HepG2 (cell line): Measurements from ENCODE around the gene EPB41L2. TPM values are rescaled to one million over a fixed set of nuclear protein-coding genes. Genes with fewer than 3 reads are reported as not detected.

Experiments used
- AKNA ChIP-seq: sonication (generic); formaldehyde crosslinking; IDR thresholded peaks from 2 replicates; pipeline ENCODE4 v1.4.0; 2020; ENCODE audit warnings: missing genetic modification reagents, borderline replicate concordance
- BORCS8-MEF2B ChIP-seq: sonication (generic); formaldehyde crosslinking; IDR thresholded peaks from 2 replicates; pipeline ENCODE4 v1.8.0; 2022; ENCODE audit warnings: mild to moderate bottlenecking, missing genetic modification reagents
- CBX5 ChIP-seq: sonication (generic); formaldehyde crosslinking; IDR thresholded peaks from 2 replicates; pipeline ENCODE4 v1.4.0; 2020; ENCODE audit warnings: missing genetic modification reagents, borderline replicate concordance
- CENPBD1 ChIP-seq: sonication (generic); formaldehyde crosslinking; IDR thresholded peaks from 2 replicates; pipeline ENCODE4 v1.8.0; 2022; ENCODE audit warnings: missing genetic modification reagents, low read depth, mild to moderate bottlenecking, borderline replicate concordance
- DR1 ChIP-seq: sonication (generic); formaldehyde crosslinking; IDR thresholded peaks from 2 replicates; pipeline ENCODE4 v1.8.0; 2021; ENCODE audit warnings: mild to moderate bottlenecking, missing genetic modification reagents, inconsistent platforms
- DRAP1 ChIP-seq: IDR thresholded peaks from 2 replicates; pipeline ENCODE4 v1.6.1; 2016; ENCODE audit warnings: missing genetic modification reagents, missing compliant biosample characterization
- E2F1 ChIP-seq: sonication (generic); formaldehyde crosslinking; IDR thresholded peaks from 2 replicates; pipeline ENCODE4 v1.5.0; 2020; ENCODE audit warnings: missing genetic modification reagents
- ETV5 ChIP-seq: IDR thresholded peaks from 2 replicates; pipeline ENCODE4 v1.6.1; 2018; ENCODE audit warnings: missing biosample characterization, missing genetic modification reagents, inconsistent platforms, borderline replicate concordance
- FOXM1 ChIP-seq: sonication (generic); formaldehyde crosslinking; IDR thresholded peaks from 2 replicates; pipeline ENCODE4 v1.5.0; 2020; ENCODE audit warnings: missing genetic modification reagents
- HOXA5 ChIP-seq: sonication (generic); formaldehyde crosslinking; IDR thresholded peaks from 2 replicates; pipeline ENCODE4 v1.4.0; 2020; ENCODE audit warnings: missing genetic modification reagents
- JDP2 ChIP-seq: sonication (generic); formaldehyde crosslinking; IDR thresholded peaks from 2 replicates; pipeline ENCODE4 v1.8.1; 2022; ENCODE audit warnings: missing genetic modification reagents, borderline replicate concordance
- MLXIP ChIP-seq: sonication (generic); formaldehyde crosslinking; IDR thresholded peaks from 2 replicates; pipeline ENCODE4 v1.9.0; 2021; ENCODE audit warnings: missing genetic modification reagents, borderline replicate concordance
- NR2F2 ChIP-seq: IDR thresholded peaks from 2 replicates; pipeline ENCODE4 v1.6.1; 2012; ENCODE audit warnings: low read depth, inconsistent platforms, borderline replicate concordance
- PCBP2 ChIP-seq: fragments of 200-400 bp; formaldehyde crosslinking; optimal IDR thresholded peaks from 2 replicates; pipeline ENCODE3; 2018; ENCODE audit warnings: low read length, low read depth; ENCODE audit not compliant: poor library complexity, severe bottlenecking
- SIN3B ChIP-seq: fragments of 150-350 bp; IDR thresholded peaks from 2 replicates; pipeline ENCODE4 v1.6.1; 2014; ENCODE audit warnings: low read length
- TARDBP ChIP-seq: sonication (generic); formaldehyde crosslinking; IDR thresholded peaks from 2 replicates; pipeline ENCODE4 v1.8.0; 2022; ENCODE audit warnings: mild to moderate bottlenecking, missing genetic modification reagents
- YEATS2 ChIP-seq: sonication (generic); formaldehyde crosslinking; IDR thresholded peaks from 2 replicates; pipeline ENCODE4 v1.4.0; 2020; ENCODE audit warnings: missing genetic modification reagents, borderline replicate concordance
- ZNF160 ChIP-seq: sonication (generic); formaldehyde crosslinking; IDR thresholded peaks from 2 replicates; pipeline ENCODE4 v1.8.0; 2022; ENCODE audit warnings: mild to moderate bottlenecking, inconsistent platforms, missing genetic modification reagents
- ZNF3 ChIP-seq: IDR thresholded peaks from 2 replicates; pipeline ENCODE4 v1.7.0; 2017; ENCODE audit warnings: inconsistent platforms
- ZNF383 ChIP-seq: sonication (generic); formaldehyde crosslinking; IDR thresholded peaks from 2 replicates; pipeline ENCODE4 v1.4.0; 2020; ENCODE audit warnings: missing genetic modification reagents, mild to moderate bottlenecking, borderline replicate concordance
- ZNF7 ChIP-seq: IDR thresholded peaks from 2 replicates; pipeline ENCODE4 v1.6.1; 2016; ENCODE audit warnings: missing biosample characterization, missing genetic modification reagents
- ZNF839 ChIP-seq: sonication (generic); formaldehyde crosslinking; IDR thresholded peaks from 2 replicates; pipeline ENCODE4 v1.4.0; 2020; ENCODE audit warnings: missing genetic modification reagents, mild to moderate bottlenecking, borderline replicate concordance
- polyA plus RNA-seq, 8 experiments: library from polyadenylated mRNA; depleted of rRNA in 3 of 8; stranded (reverse) in 7 of 8; unstranded in 1 of 8; fragments of >200 nt; fragmentation: Illumina TruSeq in 4 of 8; extraction: Trizol in 4 of 8; gene quantifications; 2 replicates each; pipeline versions ENCODE4 v1.2.1 to v1.2.3, GENCODE V29; 2011 to 2016; ENCODE audit warnings: low read depth in 4 of 8, missing spikeins in 1 of 8, mixed read lengths in 1 of 8; ENCODE audit not compliant: insufficient read depth in 1 of 8
- total RNA-seq, 5 experiments: library from RNA; depleted of rRNA; stranded (reverse); fragments of >200 nt; fragmentation: Illumina TruSeq; extraction: Trizol; gene quantifications; 2 replicates each; pipeline ENCODE4 v1.2.3, GENCODE V29; 2016; ENCODE audit warnings: low read depth in 1 of 5

The EPB41L2 gene
- total and polyA plus RNA-seq, 2 of the 13 experiments (the other 11 are each of a cell fraction or from before 2014, with no cell fraction given), result 41.7 to 56.4 TPM

GRCh38 chr6:130864344-130864743 is 198.7 kb downstream of the EPB41L2 start (continued):
- TF ChIP-seq DRAP1 (CRISPR knock-in tag) (no peak), PCBP2 (no peak), FOXM1 (CRISPR knock-in tag) (no peak), ZNF3 (no peak), JDP2 (CRISPR knock-in tag) (no peak), YEATS2 (no peak), ZNF160 (CRISPR knock-in tag) (no peak), AKNA (CRISPR knock-in tag) (no peak), HOXA5 (CRISPR knock-in tag) (0 out of 2 replicates have a peak, but pooled peaks have one; percentile 14), BORCS8-MEF2B (CRISPR knock-in tag) (0 out of 2 replicates have a peak, but pooled peaks have one; percentile 31), NR2F2 (peak; percentile 68), ZNF7 (CRISPR knock-in tag) (no peak), CENPBD1 (CRISPR knock-in tag) (no peak), TARDBP (0 out of 2 replicates have a peak, but pooled peaks have one; percentile 57), SIN3B (no peak), MLXIP (CRISPR knock-in tag) (no peak), ETV5 (CRISPR knock-in tag) (peak; percentile 37; the same call in 1 of the 2 replicates), DR1 (CRISPR knock-in tag) (no peak), CBX5 (peak; percentile 65; the same call in 1 of the 2 replicates), ZNF383 (CRISPR knock-in tag) (no peak), E2F1 (no peak), ZNF839 (CRISPR knock-in tag) (no peak)
